DOHH2 (cell line): ENCODE data around the gene GRHPR.

Experiments
- EZH2phosphoT487 ChIP-seq: fragments of 200-600 bp; sonication (generic); IDR thresholded peaks from 2 replicates; pipeline ENCODE4 v1.6.1; 2017; ENCODE audit warnings: borderline replicate concordance, mild to moderate bottlenecking, antibody characterized with exemption, low read length, moderate library complexity, mixed read lengths
- TF ChIP-seq, protein P1 (sequence below): fragments of 200-600 bp; sonication (generic); IDR thresholded peaks from one replicate; pipeline ENCODE4 v1.5.1; 2014; ENCODE audit warnings: antibody characterized with exemption, mild to moderate bottlenecking, low read depth, low read length; ENCODE audit not compliant: poor library complexity, severe bottlenecking

DNA sequence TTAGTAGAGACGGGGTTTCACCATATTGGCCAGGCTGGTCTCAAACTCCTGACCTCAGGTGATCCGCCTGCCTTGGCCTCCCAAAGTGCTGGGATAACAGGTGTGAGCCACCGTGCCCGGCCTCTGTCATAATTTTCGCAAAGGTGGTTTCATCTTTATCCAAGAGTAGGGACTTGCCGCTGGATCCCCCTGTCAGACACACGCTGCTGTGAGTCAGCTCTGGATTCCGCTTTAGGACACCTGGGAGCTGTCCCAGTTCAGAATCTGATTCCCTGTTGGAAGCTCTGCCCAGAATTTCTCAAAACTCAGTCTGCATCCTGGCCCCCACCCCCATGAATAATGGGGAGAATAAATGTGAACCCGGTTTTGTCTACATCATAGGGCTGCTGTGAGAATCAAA is 17.9 kb upstream of the GRHPR start:
- TF ChIP-seq, protein P1, sequence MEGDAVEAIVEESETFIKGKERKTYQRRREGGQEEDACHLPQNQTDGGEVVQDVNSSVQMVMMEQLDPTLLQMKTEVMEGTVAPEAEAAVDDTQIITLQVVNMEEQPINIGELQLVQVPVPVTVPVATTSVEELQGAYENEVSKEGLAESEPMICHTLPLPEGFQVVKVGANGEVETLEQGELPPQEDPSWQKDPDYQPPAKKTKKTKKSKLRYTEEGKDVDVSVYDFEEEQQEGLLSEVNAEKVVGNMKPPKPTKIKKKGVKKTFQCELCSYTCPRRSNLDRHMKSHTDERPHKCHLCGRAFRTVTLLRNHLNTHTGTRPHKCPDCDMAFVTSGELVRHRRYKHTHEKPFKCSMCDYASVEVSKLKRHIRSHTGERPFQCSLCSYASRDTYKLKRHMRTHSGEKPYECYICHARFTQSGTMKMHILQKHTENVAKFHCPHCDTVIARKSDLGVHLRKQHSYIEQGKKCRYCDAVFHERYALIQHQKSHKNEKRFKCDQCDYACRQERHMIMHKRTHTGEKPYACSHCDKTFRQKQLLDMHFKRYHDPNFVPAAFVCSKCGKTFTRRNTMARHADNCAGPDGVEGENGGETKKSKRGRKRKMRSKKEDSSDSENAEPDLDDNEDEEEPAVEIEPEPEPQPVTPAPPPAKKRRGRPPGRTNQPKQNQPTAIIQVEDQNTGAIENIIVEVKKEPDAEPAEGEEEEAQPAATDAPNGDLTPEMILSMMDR = peak; percentile 29
- TF ChIP-seq EZH2phosphoT487 = no peak
